OCI-LY3 (cell line): ENCODE results near the gene CWC27.

Experiments
- EZH2phosphoT487 ChIP-seq: fragments of 200-600 bp; shearing (Covaris generic); IDR thresholded peaks from 2 replicates; pipeline ENCODE4 v1.6.1; 2018; ENCODE audit warnings: antibody characterized with exemption, mixed run types, low read depth
- TF ChIP-seq, protein P1 (sequence below): fragments of 200-600, 300-600 bp; sonication (generic); IDR thresholded peaks from 2 replicates; pipeline ENCODE4 v1.5.1; 2014; ENCODE audit warnings: antibody characterized with exemption, low read length, low read depth

GRCh38 chr5:64794053-64794770 lies 25.5 kb downstream of the CWC27 start:
- TF ChIP-seq, protein P1, sequence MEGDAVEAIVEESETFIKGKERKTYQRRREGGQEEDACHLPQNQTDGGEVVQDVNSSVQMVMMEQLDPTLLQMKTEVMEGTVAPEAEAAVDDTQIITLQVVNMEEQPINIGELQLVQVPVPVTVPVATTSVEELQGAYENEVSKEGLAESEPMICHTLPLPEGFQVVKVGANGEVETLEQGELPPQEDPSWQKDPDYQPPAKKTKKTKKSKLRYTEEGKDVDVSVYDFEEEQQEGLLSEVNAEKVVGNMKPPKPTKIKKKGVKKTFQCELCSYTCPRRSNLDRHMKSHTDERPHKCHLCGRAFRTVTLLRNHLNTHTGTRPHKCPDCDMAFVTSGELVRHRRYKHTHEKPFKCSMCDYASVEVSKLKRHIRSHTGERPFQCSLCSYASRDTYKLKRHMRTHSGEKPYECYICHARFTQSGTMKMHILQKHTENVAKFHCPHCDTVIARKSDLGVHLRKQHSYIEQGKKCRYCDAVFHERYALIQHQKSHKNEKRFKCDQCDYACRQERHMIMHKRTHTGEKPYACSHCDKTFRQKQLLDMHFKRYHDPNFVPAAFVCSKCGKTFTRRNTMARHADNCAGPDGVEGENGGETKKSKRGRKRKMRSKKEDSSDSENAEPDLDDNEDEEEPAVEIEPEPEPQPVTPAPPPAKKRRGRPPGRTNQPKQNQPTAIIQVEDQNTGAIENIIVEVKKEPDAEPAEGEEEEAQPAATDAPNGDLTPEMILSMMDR = no peak
- no peak for TF ChIP-seq EZH2phosphoT487
